ENCODE data around the gene KCNH2. TPM values are rescaled to one million over a fixed set of nuclear protein-coding genes. Genes with fewer than 3 reads are reported as not detected.

The KCNH2 gene
- total RNA-seq, 4 donors from 2014 or later, result 0.22 TPM; not detected in 3

DNA sequence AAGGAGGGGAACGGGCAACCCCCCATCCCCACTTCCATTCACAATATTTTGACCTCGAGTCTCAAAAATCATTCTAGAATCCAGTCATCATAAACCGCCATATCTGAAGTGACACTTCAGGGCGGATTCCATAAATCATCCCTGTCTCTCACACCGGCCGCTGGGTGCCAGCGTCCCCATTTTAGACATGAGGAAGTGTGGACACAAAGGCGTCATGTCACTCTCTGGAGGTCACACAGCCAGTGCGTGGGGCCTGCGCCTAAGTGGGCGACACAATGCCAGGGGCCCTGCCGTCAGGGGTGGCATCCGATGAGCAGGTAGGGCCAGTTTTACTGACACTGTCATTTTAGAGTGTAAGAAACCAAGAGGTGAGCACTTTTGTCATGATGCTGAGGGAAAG is 19.5 kb downstream of the KCNH2 start:
- TF ChIP-seq CTCF (IDR thresholded peaks at IDR 0.05; ENCODE audit: low read depth), result no peak

GRCh38 chr7:150958062-150958552 is 20.0 kb downstream of the KCNH2 start:
- TF ChIP-seq CTCF (IDR thresholded peaks at IDR 0.05; ENCODE audit: low read depth), result no peak

GRCh38 chr7:150957133-150958020 is 20.7 kb downstream of the KCNH2 start:
- no peak for TF ChIP-seq CTCF (IDR thresholded peaks at IDR 0.05; ENCODE audit: low read depth)

GRCh38 chr7:150956395-150957132 is 21.6 kb downstream of the KCNH2 start:
- TF ChIP-seq CTCF (IDR thresholded peaks at IDR 0.05; ENCODE audit: low read depth), result no peak

- no peak for TF ChIP-seq CTCF (IDR thresholded peaks at IDR 0.05; ENCODE audit: low read depth)
These were observed 22.4 kb downstream of the KCNH2 start for GRCh38 chr7:150955519-150956394.

DNA sequence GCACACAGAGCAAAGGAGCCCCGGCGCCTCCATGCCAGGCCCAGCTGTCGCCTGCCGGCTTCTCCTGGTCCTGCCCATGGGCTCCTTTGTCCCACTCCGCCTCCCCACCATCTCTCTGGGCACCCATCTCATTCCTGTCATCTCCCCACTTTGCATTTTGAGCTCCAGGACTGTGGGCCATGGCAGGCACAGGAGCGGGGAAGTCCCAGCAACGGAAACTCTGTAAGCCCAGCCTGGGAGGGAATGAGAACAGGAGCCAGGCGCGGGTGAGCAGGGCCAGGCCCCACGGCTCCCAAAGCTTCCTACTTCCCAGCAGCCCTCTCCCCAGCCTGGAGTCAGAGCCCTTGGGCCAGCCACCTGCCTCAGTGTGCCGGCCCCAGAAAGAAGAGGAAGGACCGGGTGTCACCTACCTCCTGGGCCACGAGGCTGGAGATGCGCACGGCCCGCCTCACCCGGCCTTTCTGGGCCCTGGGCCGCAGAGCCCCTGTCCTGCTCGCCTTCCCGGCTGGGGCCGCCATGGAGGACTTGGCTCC is 23.1 kb downstream of the KCNH2 start:
- no peak for TF ChIP-seq CTCF (IDR thresholded peaks at IDR 0.05; ENCODE audit: low read depth)

All from subcutaneous adipose tissue (tissue), 4 donors.